Ovary (tissue), 10 donors: ENCODE data around the gene FBXL4. TPM values are rescaled to one million over a fixed set of nuclear protein-coding genes. Genes with fewer than 3 reads are reported as not detected.

Source experiments
- DNase-seq, 5 donors: peaks; one replicate each; pipeline ENCODE4 v3.0.0-alpha.2; 2019 to 2020
- H3K27ac ChIP-seq, 2 donors: fragments of 200-600 bp; one replicate each; pipeline versions ENCODE4 v1.5.1 to v1.8.0; 2019 to 2022
- H3K27me3 ChIP-seq: fragments of 200-600 bp; one replicate; pipeline ENCODE4 v1.8.0; 2022
- H3K36me3 ChIP-seq: fragments of 200-600 bp; sonication (generic); one replicate; pipeline ENCODE4 v1.5.1; 2019
- H3K4me1 ChIP-seq: one replicate; pipeline ENCODE4 v1.8.1; 2013; ENCODE audit warnings: mild to moderate bottlenecking, moderate library complexity; ENCODE audit not compliant: insufficient read depth
- H3K4me3 ChIP-seq: fragments of 200-600 bp; sonication (generic); one replicate; pipeline ENCODE4 v1.5.1; 2017
- H3K9me3 ChIP-seq, 2 donors: fragments of 200-600 bp in 1 of 2; sonication (generic) in 1 of 2; one replicate each; pipeline versions ENCODE4 v1.5.1 to v1.8.1; 2013 to 2019; ENCODE audit warnings: mild to moderate bottlenecking in 1 of 2, moderate library complexity in 1 of 2
- EP300 ChIP-seq: sonication (generic); formaldehyde crosslinking; IDR thresholded peaks from one replicate; pipeline ENCODE4 v1.6.1; 2017; ENCODE audit warnings: antibody characterized with exemption
- POLR2A ChIP-seq: fragments of 450-650 bp; IDR thresholded peaks from one replicate; pipeline ENCODE4 v1.6.1; 2017; ENCODE audit warnings: antibody characterized with exemption, mild to moderate bottlenecking, moderate library complexity
- WGBS, 3 donors: extraction: QIAGEN DNeasy Blood & Tissue Kit in 1 of 3; methylation state at CpG; one replicate each; pipeline versions ENCODE4 v1.1.5 to v1.1.7; 2013 to 2017; 5-methylcytosine and 5-hydroxymethylcytosine counted together
- intact Hi-C, 4 donors: fragments of 100-400 bp; cut with DNase I; formaldehyde crosslinking; loops; one replicate each; pipeline versions ENCODE4 v1.11.0 to v1.15.1; 2022 to 2023
- long read RNA-seq, 3 donors: library from polyadenylated mRNA in 2 of 3; unstranded in 2 of 3; transcript quantifications; one replicate each; pipeline ENCODE4 v2.0.0 and lab custom pipeline, GENCODE V29; 2021 to 2026
- polyA plus RNA-seq, 2 donors: library from polyadenylated mRNA; stranded (reverse); fragments of 200-250 nt in 1 of 2; fragments of 350-450 nt in 1 of 2; fragmentation: Illumina TruSeq in 1 of 2; extraction: RNeasy Lipid Tissue Mini Kit (QIAGEN cat#74804) in 1 of 2; gene quantifications; one replicate each; pipeline ENCODE4 v1.2.3, GENCODE V29; 2013 to 2014
- total RNA-seq, 7 donors: library from RNA; depleted of rRNA in 2 of 7; stranded (reverse); fragments of >200 nt in 2 of 7; fragmentation: NEBNext Ultra II Directional in 3 of 7; extraction: Animal tissue kit (Norgen Biotek cat#: 25700) in 3 of 7; gene quantifications; one replicate each; pipeline versions ENCODE4 v1.1.0 to v1.2.4, GENCODE V29; 2016 to 2023
- TF ChIP-seq, protein P1 (sequence below), 3 donors: fragments of 450-650 bp in 2 of 3; fragments of 200-600 bp in 1 of 3; IDR thresholded peaks; one replicate each; pipeline versions ENCODE4 v1.5.1 to v1.8.0; 2016 to 2022; ENCODE audit warnings: antibody characterized with exemption in 3 of 3, mild to moderate bottlenecking in 1 of 3
- donor health status: DM: no; HTN: no; CAD: no; lungs with moderate emphysema.
- donor health status: DM: no; HTN: no; CAD: no.
- donor health status: Bipolar disorder and iron deficiency.
- donor health status: DM: yes; HTN: yes; CAD: no.
- donor health status: DM: no; HTN: no; CAD: no.
- donor health status: DM: yes; HTN: yes; CAD: no.

The FBXL4 gene
- total RNA-seq (10 to 100 TPM; 17.9 to 29.0 (median 20.6) TPM), polyA plus RNA-seq (10 to 100 TPM in 1 of 2 donors, 1 to 10 TPM in 1; 7.3 to 12.9 TPM)
- long read RNA-seq, donor 1, full-length matches to known transcripts: 21 of 51 reads
- long read RNA-seq, donor 1, partial matches to known transcripts: 4 of 51 reads
- long read RNA-seq, donor 1, other reads (novel, unspliced or antisense): 26 of 51 reads
- long read RNA-seq, donor 2, full-length matches to known transcripts: 2 of 2 reads
- long read RNA-seq, donor 2, partial matches to known transcripts: 0 of 2 reads
- long read RNA-seq, donor 2, other reads (novel, unspliced or antisense): 0 of 2 reads
- long read RNA-seq, donor 3, full-length matches to known transcripts: 9 of 20 reads
- long read RNA-seq, donor 3, partial matches to known transcripts: 4 of 20 reads
- long read RNA-seq, donor 3, other reads (novel, unspliced or antisense): 7 of 20 reads

DNA sequence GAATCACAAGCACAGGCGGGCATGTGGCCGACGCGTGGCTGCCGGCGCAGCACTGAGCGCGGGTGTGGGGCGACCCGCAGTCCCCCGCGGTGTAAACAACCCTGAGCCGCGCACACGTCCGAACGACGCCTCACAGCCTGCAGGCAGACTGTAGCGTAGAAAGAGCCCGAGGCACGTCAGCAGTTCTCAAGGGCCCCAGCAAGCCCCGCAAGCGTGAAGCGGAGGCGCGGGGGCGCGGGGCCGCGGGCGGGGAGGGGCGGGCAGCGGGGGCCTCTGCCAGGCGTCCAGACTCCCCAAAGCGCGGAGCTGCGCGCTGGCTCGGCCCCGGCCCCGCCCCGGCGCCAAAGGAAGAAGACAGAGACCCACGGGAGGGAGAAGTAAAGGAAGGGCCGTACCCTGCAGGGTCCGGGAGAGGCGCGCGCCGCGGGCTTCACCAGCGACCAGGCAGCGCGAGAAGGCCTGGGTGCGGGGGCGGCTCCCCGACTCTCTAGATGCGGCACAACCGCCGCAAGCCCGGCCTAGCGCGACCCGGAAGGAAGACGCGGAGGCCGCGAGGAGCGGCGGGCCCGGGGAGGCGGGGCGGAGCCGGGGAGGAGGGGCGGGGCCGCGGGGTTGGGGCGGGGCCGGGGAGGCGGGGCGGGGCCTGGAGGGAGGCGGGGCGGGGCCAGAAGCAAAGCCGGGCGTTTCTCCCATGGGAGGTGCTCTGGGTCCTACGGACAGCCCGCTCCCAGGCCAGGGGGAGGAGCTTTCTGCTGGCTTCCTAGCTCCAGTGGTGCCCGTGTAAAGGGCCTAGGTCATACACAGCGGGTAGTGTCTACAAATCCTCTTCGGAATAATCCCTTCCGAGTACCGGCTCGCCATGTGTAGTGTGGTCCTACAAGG is at the start of gene FBXL4:
TSS of gene FBXL4 (minus strand) at position 536 of the 882 bp plus-strand sequence. CDS start 20,958 bp downstream, outside the sequence.
- no peaks in the 10 kb centered on the region for H3K9me3 ChIP-seq
- peaks cover 6% of the 10 kb centered on the region for H3K4me1 ChIP-seq
- peak; percentile 78 to 86 (median 85) for DNase-seq
- peak within 1 kb of the TSS; percentile 23 to 85 for H3K27ac ChIP-seq
- peak within 1 kb of the TSS; percentile 81 for H3K4me3 ChIP-seq
- peak; percentile 42 for TF ChIP-seq POLR2A
- TF ChIP-seq, protein P1, sequence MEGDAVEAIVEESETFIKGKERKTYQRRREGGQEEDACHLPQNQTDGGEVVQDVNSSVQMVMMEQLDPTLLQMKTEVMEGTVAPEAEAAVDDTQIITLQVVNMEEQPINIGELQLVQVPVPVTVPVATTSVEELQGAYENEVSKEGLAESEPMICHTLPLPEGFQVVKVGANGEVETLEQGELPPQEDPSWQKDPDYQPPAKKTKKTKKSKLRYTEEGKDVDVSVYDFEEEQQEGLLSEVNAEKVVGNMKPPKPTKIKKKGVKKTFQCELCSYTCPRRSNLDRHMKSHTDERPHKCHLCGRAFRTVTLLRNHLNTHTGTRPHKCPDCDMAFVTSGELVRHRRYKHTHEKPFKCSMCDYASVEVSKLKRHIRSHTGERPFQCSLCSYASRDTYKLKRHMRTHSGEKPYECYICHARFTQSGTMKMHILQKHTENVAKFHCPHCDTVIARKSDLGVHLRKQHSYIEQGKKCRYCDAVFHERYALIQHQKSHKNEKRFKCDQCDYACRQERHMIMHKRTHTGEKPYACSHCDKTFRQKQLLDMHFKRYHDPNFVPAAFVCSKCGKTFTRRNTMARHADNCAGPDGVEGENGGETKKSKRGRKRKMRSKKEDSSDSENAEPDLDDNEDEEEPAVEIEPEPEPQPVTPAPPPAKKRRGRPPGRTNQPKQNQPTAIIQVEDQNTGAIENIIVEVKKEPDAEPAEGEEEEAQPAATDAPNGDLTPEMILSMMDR (IDR thresholded peaks at IDR 0.05): no peak
- WGBS, 3 donors: 1 to 3% (median 2%) methylated on average over 64 to 93 of the region's 93 CpGs
- intact Hi-C loops: no loop called here
- H3K36me3 ChIP-seq: no peaks in the 10 kb centered on the region
- no peaks in the 10 kb centered on the region for H3K27me3 ChIP-seq

DNA sequence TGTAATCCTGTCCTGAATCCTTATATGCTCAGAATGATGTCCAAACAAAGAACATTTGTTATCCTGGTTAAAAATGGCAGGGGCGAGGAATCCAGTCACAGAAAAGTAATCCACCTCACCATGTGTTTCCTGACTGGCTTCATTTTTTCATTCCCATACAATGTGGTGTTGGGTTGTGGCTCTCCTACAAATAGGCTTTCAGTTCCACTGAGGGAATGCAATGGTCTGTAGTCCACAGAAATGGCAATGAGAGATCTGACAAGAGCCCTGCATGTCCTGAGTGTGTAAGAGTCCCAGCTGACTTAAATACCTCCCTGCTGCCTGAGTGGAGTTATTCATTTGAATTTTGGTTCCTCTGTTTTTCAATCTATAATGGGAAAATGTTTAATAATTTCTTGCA is 47.4 kb upstream of the FBXL4 start:
- no peaks in the 10 kb centered on the region for H3K4me1 ChIP-seq
- no peak overlapping the region for H3K27ac ChIP-seq
- no peak for DNase-seq
- intact Hi-C loops: no loop called here
- no peak overlapping the region for H3K4me3 ChIP-seq
- WGBS, 3 donors: 70 to 90% (median 71%) methylated on average over 1 of the region's 1 CpG
- H3K9me3 ChIP-seq: no peaks in the 10 kb centered on the region
- TF ChIP-seq POLR2A: no peak
- TF ChIP-seq, protein P1 (IDR thresholded peaks at IDR 0.05): no peak
- TF ChIP-seq EP300: no peak
- H3K27me3 ChIP-seq: no peaks in the 10 kb centered on the region
- no peaks in the 10 kb centered on the region for H3K36me3 ChIP-seq

DNA sequence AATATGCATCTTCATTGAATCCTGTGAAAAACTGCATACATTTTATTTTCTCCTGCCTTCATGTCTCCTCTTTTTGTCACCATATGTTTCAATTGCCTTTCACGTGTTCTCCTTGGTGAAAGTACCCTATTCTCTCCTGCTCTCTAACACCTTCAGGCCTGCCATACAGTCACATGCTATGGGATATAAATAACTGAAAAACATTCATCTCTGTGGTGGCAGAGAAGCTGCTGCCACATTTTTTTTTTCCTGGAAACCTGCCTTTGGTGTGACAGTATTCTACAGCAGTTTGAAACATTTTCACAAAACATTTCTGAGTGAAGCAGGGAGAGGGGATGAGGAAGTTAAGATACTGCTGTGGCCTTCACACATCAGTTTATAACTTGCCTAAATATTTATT is 44.8 kb upstream of the FBXL4 start:
- H3K27ac ChIP-seq: no peak overlapping the region
- H3K27me3 ChIP-seq: no peaks in the 10 kb centered on the region
- no peaks in the 10 kb centered on the region for H3K36me3 ChIP-seq
- no peak for DNase-seq
- no peak overlapping the region for H3K4me3 ChIP-seq
- TF ChIP-seq, protein P1 (IDR thresholded peaks at IDR 0.05): no peak
- TF ChIP-seq POLR2A (no peak), EP300 (no peak)
- H3K9me3 ChIP-seq: no peaks in the 10 kb centered on the region
- H3K4me1 ChIP-seq: no peaks in the 10 kb centered on the region
- WGBS, 3 donors: 58 to 74% (median 69%) methylated on average over 1 of the region's 1 CpG
- intact Hi-C loops: no loop called here

DNA sequence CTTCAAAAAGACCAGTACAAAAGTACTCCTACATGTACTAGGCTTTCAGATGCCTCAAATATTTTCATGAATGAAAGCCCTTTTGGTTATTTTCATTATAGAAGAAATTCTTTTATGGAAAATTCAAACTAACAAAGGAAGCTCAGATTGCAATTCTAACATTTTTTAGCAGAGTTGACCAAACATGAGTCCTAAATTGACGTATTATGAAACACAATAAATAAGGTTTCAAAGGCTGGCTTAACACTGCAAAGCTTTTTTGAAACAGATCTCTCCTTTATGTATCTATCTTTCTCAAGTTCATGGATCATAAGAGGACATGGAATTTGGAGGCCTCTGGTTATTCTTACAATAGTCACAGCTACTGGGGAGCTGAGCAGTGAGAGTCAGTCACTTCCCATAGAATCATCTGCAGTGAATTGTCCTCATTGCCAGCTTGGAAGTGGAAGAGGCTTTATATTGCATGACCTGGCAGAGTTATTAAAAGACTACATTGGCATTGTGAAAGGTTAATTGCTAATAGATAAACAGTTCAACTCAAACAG is 38.4 kb upstream of the FBXL4 start:
- intact Hi-C loops: no loop called here
- H3K27ac ChIP-seq: no peak overlapping the region

More for the DNA sequence above, 38.4 kb upstream of the FBXL4 start:
- Histone ChIP-seq H3K27me3 (no peaks in the 10 kb centered on the region), H3K4me1 (no peaks in the 10 kb centered on the region), H3K9me3 (no peaks in the 10 kb centered on the region), H3K4me3 (no peak overlapping the region), H3K36me3 (no peaks in the 10 kb centered on the region)
- no peak for DNase-seq
- WGBS, 3 donors: 4 to 33% (median 18%) methylated on average over 1 of the region's 1 CpG
- TF ChIP-seq POLR2A (no peak), EP300 (no peak)
- TF ChIP-seq, protein P1 (IDR thresholded peaks at IDR 0.05): no peak
